Measurements from ENCODE around the gene ADTRP.

GRCh38 chr6:11724286-11724685, 54.3 kb downstream of the ADTRP start:
- no peak for TF ChIP-seq CTCF (IDR thresholded peaks at IDR 0.05)
- no peak for TF ChIP-seq EZH2 (IDR thresholded peaks at IDR 0.05; ENCODE audit: borderline replicate concordance, insufficient read depth, low read depth, low read length, poor library complexity, severe bottlenecking)

All from B cell (primary cell).